Measurements from ENCODE around the gene ZNF814. TPM values are rescaled to one million over a fixed set of nuclear protein-coding genes. Genes with fewer than 3 reads are reported as not detected.
"Not testable (repeated sequence)": the region's sequence is repeated elsewhere in the genome, so short reads cannot be mapped to it uniquely, and the experiment has no call there.

ZNF814 gene
- total RNA-seq, 2 donors from 2014 or later, result 23.4 to 37.1 TPM

- no peaks in the 10 kb centered on the region for H3K27me3 Mint-ChIP-seq
- H3K4me3 Mint-ChIP-seq, result peak overlapping the region; percentile 96
- no peaks in the 10 kb centered on the region for H3K9me3 ChIP-seq (ENCODE audit: control insufficient read depth, low read length, poor library complexity, severe bottlenecking)
- H3K36me3 Mint-ChIP-seq (ENCODE audit: low read depth), result no peaks in the 10 kb centered on the region
- ATAC-seq (peak; percentile 85), DNase-seq (peak; percentile 59 to 71 (median 64))
- peaks cover 49% of the 10 kb centered on the region for H3K4me1 Mint-ChIP-seq
- H3K27ac Mint-ChIP-seq, result peak overlapping the region; percentile 99
These were observed 69.2 kb downstream of the ZNF814 start for GRCh38 chr19:57819475-57820148.

GRCh38 chr19:57818378-57818777 lies 70.5 kb downstream of the ZNF814 start:
- Mint-ChIP-seq H3K4me1 (peaks cover 47% of the 10 kb centered on the region), H3K36me3 (ENCODE audit: low read depth) (no peaks in the 10 kb centered on the region), H3K4me3 (peak overlapping the region; percentile 96), H3K27ac (peak overlapping the region; percentile 79), H3K27me3 (no peaks in the 10 kb centered on the region)
- DNase-seq (no peak), ATAC-seq (no peak)
- H3K9me3 ChIP-seq (ENCODE audit: control insufficient read depth, low read length, poor library complexity, severe bottlenecking), result no peaks in the 10 kb centered on the region

- ATAC-seq, result no peak
These were observed 70.9 kb downstream of the ZNF814 start for GRCh38 chr19:57817976-57818375.

GRCh38 chr19:57816652-57817051 lies 72.2 kb downstream of the ZNF814 start:
- Mint-ChIP-seq H3K36me3 (ENCODE audit: low read depth) (no peaks in the 10 kb centered on the region), H3K27ac (peak overlapping the region; percentile 97), H3K4me1 (peaks cover 45% of the 10 kb centered on the region), H3K27me3 (no peaks in the 10 kb centered on the region), H3K4me3 (peak overlapping the region; percentile 45)
- no peak for ATAC-seq
- DNase-seq, result no peak
- H3K9me3 ChIP-seq (ENCODE audit: control insufficient read depth, low read length, poor library complexity, severe bottlenecking), result no peaks in the 10 kb centered on the region

More at GRCh38 chr19:57817976-57818375, 70.9 kb downstream of the ZNF814 start:
- Mint-ChIP-seq H3K36me3 (ENCODE audit: low read depth) (no peaks in the 10 kb centered on the region), H3K4me3 (peak overlapping the region; percentile 96), H3K4me1 (peaks cover 47% of the 10 kb centered on the region), H3K27me3 (no peaks in the 10 kb centered on the region), H3K27ac (peak overlapping the region; percentile 79)
- no peak for DNase-seq
- no peaks in the 10 kb centered on the region for H3K9me3 ChIP-seq (ENCODE audit: control insufficient read depth, low read length, poor library complexity, severe bottlenecking)

GRCh38 chr19:57815247-57816075 lies 73.4 kb downstream of the ZNF814 start:
- peaks cover 40% of the 10 kb centered on the region for H3K4me1 Mint-ChIP-seq
- H3K9me3 ChIP-seq (ENCODE audit: control insufficient read depth, low read length, poor library complexity, severe bottlenecking), result no peaks in the 10 kb centered on the region
- H3K27ac Mint-ChIP-seq, result peak overlapping the region; percentile 97
- no peaks in the 10 kb centered on the region for H3K27me3 Mint-ChIP-seq
- no peak for ATAC-seq
- H3K36me3 Mint-ChIP-seq (ENCODE audit: low read depth), result no peaks in the 10 kb centered on the region
- no peak for DNase-seq
- H3K4me3 Mint-ChIP-seq, result peak overlapping the region; percentile 98

GRCh38 chr19:57814505-57815246 lies 74.2 kb downstream of the ZNF814 start, which contains the start of gene ZNF552:
TSS of gene ZNF552 (minus strand) at chr19:57814913. CDS start at chr19:57814743, 170 bp downstream.
- H3K36me3 Mint-ChIP-seq (ENCODE audit: low read depth), result peaks cover 4% of the 10 kb centered on the region
- peak within 1 kb of the TSS; percentile 97 for H3K27ac Mint-ChIP-seq
- DNase-seq (peak; percentile 61 to 66 (median 61)), ATAC-seq (peak; percentile 82)
- H3K4me3 Mint-ChIP-seq, result peak within 1 kb of the TSS; percentile 98
- no peaks in the 10 kb centered on the region for H3K27me3 Mint-ChIP-seq
- peaks cover 35% of the 10 kb centered on the region for H3K4me1 Mint-ChIP-seq
- no peaks in the 10 kb centered on the region for H3K9me3 ChIP-seq (ENCODE audit: control insufficient read depth, low read length, poor library complexity, severe bottlenecking)

GRCh38 chr19:57813919-57814504 lies 74.8 kb downstream of the ZNF814 start:
- no peaks in the 10 kb centered on the region for H3K9me3 ChIP-seq (ENCODE audit: control insufficient read depth, low read length, poor library complexity, severe bottlenecking)
- Mint-ChIP-seq H3K27ac (peak overlapping the region; percentile 97), H3K4me1 (peaks cover 30% of the 10 kb centered on the region), H3K4me3 (peak overlapping the region; percentile 98), H3K36me3 (ENCODE audit: low read depth) (peaks cover 4% of the 10 kb centered on the region), H3K27me3 (no peaks in the 10 kb centered on the region)
- no peak for ATAC-seq
- DNase-seq, result no peak

GRCh38 chr19:57812975-57813820 lies 75.6 kb downstream of the ZNF814 start:
- H3K36me3 Mint-ChIP-seq (ENCODE audit: low read depth); DNase-seq; H3K9me3 ChIP-seq (ENCODE audit: control insufficient read depth, low read length, poor library complexity, severe bottlenecking); ATAC-seq; H3K27me3 Mint-ChIP-seq: not testable (repeated sequence)
- H3K27ac Mint-ChIP-seq, result peak overlapping the region; percentile 97
- peaks cover 30% of the 10 kb centered on the region for H3K4me1 Mint-ChIP-seq
- H3K4me3 Mint-ChIP-seq, result peak overlapping the region; percentile 75

- peaks cover 4% of the 10 kb centered on the region for H3K36me3 Mint-ChIP-seq (ENCODE audit: low read depth)
- DNase-seq, result no peak
- H3K27ac Mint-ChIP-seq, result peak overlapping the region; percentile 24
- H3K4me3 Mint-ChIP-seq, result peak overlapping the region; percentile 39
- H3K4me1 Mint-ChIP-seq, result peaks cover 29% of the 10 kb centered on the region
- ATAC-seq, result no peak
- no peaks in the 10 kb centered on the region for H3K27me3 Mint-ChIP-seq
- no peaks in the 10 kb centered on the region for H3K9me3 ChIP-seq (ENCODE audit: control insufficient read depth, low read length, poor library complexity, severe bottlenecking)
These were observed 76.6 kb downstream of the ZNF814 start for GRCh38 chr19:57812226-57812625.

- not testable (repeated sequence) for H3K4me3 Mint-ChIP-seq; H3K27me3 Mint-ChIP-seq; ATAC-seq; DNase-seq; H3K27ac Mint-ChIP-seq; H3K36me3 Mint-ChIP-seq (ENCODE audit: low read depth); H3K9me3 ChIP-seq (ENCODE audit: control insufficient read depth, low read length, poor library complexity, severe bottlenecking)
- peaks cover 27% of the 10 kb centered on the region for H3K4me1 Mint-ChIP-seq
These were observed 78.2 kb downstream of the ZNF814 start for GRCh38 chr19:57810410-57811295.

- DNase-seq (no peak), ATAC-seq (no peak)
- Mint-ChIP-seq H3K27me3 (no peaks in the 10 kb centered on the region), H3K4me1 (peaks cover 16% of the 10 kb centered on the region), H3K27ac (no peak overlapping the region), H3K4me3 (no peak overlapping the region), H3K36me3 (ENCODE audit: low read depth) (peaks cover 4% of the 10 kb centered on the region)
- H3K9me3 ChIP-seq (ENCODE audit: control insufficient read depth, low read length, poor library complexity, severe bottlenecking), result no peaks in the 10 kb centered on the region
These were observed 81.3 kb downstream of the ZNF814 start for GRCh38 chr19:57807541-57807940.
